Measurements from ENCODE around the gene TWF2. TPM values are rescaled to one million over a fixed set of nuclear protein-coding genes. Genes with fewer than 3 reads are reported as not detected.

TWF2 gene
- polyA plus RNA-seq, 2 donors = 22.0 to 40.3 TPM

DNA sequence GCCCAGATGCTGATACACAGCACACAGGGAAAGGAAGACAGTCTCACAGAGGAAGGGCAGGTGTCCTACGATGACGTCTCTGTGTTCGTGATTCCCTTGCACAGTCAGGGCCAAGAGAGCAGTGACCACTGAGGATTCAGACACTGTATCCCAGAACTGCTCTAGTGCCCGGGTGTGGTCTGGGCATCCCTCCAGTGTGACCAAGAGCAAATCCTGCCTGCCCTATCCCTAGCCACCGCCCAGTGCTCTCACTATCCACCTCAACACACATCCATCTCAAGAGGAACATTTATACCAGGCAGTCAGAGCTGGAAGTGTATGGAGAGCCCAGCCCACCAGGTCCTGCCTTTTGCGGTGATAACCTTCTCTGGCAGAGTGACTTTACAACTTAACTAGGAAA lies 10.7 kb upstream of the TWF2 start:
- WGBS, 2 donors = 85 to 92% methylated on average over 6 of the region's 6 CpGs
- Histone ChIP-seq H3K27me3 (ENCODE audit: control insufficient read depth in 1 of 2, insufficient read depth in 2 of 2, low read length in 2 of 2) (no peaks in the 10 kb centered on the region), H3K4me1 (ENCODE audit: control insufficient read depth in 2 of 2, insufficient read depth in 2 of 2, low read length in 1 of 2) (peaks cover 5 to 59% of the 10 kb centered on the region in 2 donors), H3K36me3 (ENCODE audit: control insufficient read depth in 2 of 2, insufficient read depth in 2 of 2, low read length in 1 of 2) (peaks cover 5 to 33% of the 10 kb centered on the region in 2 donors), H3K27ac (ENCODE audit: low read depth in 2 of 2, low read length in 1 of 2) (peak overlapping the region; percentile 87 to 92), H3K4me3 (ENCODE audit: low read depth in 1 of 2, low read length in 2 of 2) (no peak overlapping the region), H3K9me3 (ENCODE audit: control insufficient read depth in 2 of 2, insufficient read depth in 1 of 2, low read depth in 1 of 2, low read length in 1 of 2) (no peaks in the 10 kb centered on the region)

DNA sequence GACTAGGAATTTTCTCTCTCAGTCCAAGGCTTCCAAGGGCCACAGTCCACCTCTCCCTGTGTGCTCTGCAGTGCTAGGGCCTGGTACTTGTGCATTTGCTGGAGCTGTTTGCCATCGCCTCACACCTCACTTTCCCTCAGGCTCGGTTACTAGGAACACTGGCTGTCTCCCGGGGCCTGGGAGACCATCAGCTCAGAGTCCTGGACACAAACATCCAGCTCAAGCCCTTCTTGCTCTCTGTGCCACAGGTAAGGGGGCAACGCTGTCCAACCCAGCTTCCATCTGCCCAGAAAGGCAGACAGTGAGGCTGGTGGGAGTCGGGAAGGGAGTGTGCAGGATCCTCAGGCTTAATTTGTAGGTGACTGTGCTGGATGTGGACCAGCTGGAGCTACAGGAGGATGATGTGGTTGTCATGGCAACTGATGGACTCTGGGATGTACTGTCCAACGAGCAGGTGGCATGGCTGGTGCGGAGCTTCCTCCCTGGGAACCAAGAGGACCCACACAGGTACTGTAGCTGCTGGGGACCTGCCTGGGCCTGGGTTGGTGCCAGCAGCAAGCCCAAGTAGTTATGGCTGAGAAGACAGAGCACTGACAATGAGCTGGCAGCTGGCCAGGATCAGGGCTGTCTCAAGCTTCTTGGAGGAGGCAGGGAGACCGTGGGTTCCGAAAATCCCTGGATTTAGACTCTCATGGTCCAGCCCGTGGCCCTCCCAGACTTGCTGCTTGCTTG lies 10.0 kb upstream of the TWF2 start:
- WGBS, 2 donors = 67 to 74% methylated on average over 10 of the region's 10 CpGs
- H3K27me3 ChIP-seq (ENCODE audit: control insufficient read depth in 1 of 2, insufficient read depth in 2 of 2, low read length in 2 of 2) = no peaks in the 10 kb centered on the region
- no peak overlapping the region for H3K27ac ChIP-seq (ENCODE audit: low read depth in 2 of 2, low read length in 1 of 2)
- H3K4me3 ChIP-seq (ENCODE audit: low read depth in 1 of 2, low read length in 2 of 2) = no peak overlapping the region
- H3K9me3 ChIP-seq (ENCODE audit: control insufficient read depth in 2 of 2, insufficient read depth in 1 of 2, low read depth in 1 of 2, low read length in 1 of 2) = no peaks in the 10 kb centered on the region
- H3K4me1 ChIP-seq (ENCODE audit: control insufficient read depth in 2 of 2, insufficient read depth in 2 of 2, low read length in 1 of 2) = peaks cover 3 to 60% of the 10 kb centered on the region in 2 donors
- peaks cover 5 to 31% of the 10 kb centered on the region in 2 donors for H3K36me3 ChIP-seq (ENCODE audit: control insufficient read depth in 2 of 2, insufficient read depth in 2 of 2, low read length in 1 of 2)

DNA sequence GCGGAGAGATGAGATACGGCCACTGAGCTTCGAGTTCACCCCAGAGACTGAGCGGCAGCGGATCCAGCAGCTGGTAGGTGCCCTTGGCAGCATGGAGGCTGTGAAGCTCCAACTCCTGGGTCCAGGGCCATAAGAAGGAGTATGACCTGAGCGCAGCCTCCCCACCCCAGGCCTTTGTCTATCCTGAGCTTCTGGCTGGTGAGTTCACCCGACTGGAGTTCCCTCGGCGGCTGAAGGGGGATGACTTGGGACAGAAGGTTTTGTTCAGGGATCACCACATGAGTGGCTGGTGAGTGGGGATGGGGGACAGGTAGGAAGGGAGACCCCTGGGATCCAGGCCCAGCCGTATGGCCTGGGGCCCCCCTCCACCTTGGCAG lies 9.2 kb upstream of the TWF2 start:
- 91% methylated on average over 10 of the region's 10 CpGs for WGBS, 2 donors
- Histone ChIP-seq H3K27me3 (ENCODE audit: control insufficient read depth in 1 of 2, insufficient read depth in 2 of 2, low read length in 2 of 2) (no peaks in the 10 kb centered on the region), H3K4me3 (ENCODE audit: low read depth in 1 of 2, low read length in 2 of 2) (no peak overlapping the region), H3K4me1 (ENCODE audit: control insufficient read depth in 2 of 2, insufficient read depth in 2 of 2, low read length in 1 of 2) (peaks cover 3 to 54% of the 10 kb centered on the region in 2 donors), H3K9me3 (ENCODE audit: control insufficient read depth in 2 of 2, insufficient read depth in 1 of 2, low read depth in 1 of 2, low read length in 1 of 2) (no peaks in the 10 kb centered on the region), H3K36me3 (ENCODE audit: control insufficient read depth in 2 of 2, insufficient read depth in 2 of 2, low read length in 1 of 2) (peaks cover 5 to 25% of the 10 kb centered on the region in 2 donors), H3K27ac (ENCODE audit: low read depth in 2 of 2, low read length in 1 of 2) (no peak overlapping the region)

DNA sequence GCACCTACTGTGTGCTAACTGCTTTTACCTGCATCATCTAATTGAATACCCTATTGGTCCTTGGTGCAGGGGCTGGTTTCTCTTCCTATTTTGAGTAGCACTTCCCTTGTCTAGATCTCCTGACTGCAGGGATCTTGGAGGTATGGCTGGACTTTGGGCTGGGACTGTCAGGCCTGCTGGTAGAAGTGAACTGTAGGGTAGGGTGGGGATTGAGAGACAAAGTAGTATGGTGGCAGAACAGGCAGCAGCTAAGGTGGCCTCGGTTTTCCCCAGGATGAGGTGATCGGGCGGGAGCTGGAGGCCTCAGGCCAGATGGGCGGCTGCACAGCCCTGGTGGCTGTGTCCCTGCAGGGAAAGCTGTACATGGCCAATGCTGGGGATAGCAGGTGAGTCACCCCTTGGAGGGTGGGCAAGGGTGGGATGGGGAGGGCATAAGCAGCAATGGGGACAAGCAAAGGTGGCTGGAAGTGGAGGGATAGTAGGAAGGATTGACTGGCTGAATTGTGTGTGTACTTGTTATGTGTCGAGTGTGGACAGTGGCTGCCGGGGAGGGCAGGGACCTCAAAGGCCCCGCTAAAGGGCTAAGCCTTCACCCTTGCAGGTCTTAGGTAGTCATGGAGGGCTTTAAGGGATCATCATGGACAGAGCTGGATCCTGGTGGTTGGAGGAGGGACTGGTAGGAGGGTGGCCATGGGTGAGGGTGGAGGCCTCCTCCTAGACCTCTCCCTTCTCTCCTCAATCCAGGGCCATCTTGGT lies 8.6 kb upstream of the TWF2 start:
- no peak overlapping the region for H3K4me3 ChIP-seq (ENCODE audit: low read depth in 1 of 2, low read length in 2 of 2)
- no peak overlapping the region for H3K27ac ChIP-seq (ENCODE audit: low read depth in 2 of 2, low read length in 1 of 2)
- H3K27me3 ChIP-seq (ENCODE audit: control insufficient read depth in 1 of 2, insufficient read depth in 2 of 2, low read length in 2 of 2) = no peaks in the 10 kb centered on the region
- 89 to 95% methylated on average over 7 of the region's 7 CpGs for WGBS, 2 donors
- peaks cover 3 to 50% of the 10 kb centered on the region in 2 donors for H3K4me1 ChIP-seq (ENCODE audit: control insufficient read depth in 2 of 2, insufficient read depth in 2 of 2, low read length in 1 of 2)
- peaks cover 5 to 22% of the 10 kb centered on the region in 2 donors for H3K36me3 ChIP-seq (ENCODE audit: control insufficient read depth in 2 of 2, insufficient read depth in 2 of 2, low read length in 1 of 2)
- no peaks in the 10 kb centered on the region for H3K9me3 ChIP-seq (ENCODE audit: control insufficient read depth in 2 of 2, insufficient read depth in 1 of 2, low read depth in 1 of 2, low read length in 1 of 2)

DNA sequence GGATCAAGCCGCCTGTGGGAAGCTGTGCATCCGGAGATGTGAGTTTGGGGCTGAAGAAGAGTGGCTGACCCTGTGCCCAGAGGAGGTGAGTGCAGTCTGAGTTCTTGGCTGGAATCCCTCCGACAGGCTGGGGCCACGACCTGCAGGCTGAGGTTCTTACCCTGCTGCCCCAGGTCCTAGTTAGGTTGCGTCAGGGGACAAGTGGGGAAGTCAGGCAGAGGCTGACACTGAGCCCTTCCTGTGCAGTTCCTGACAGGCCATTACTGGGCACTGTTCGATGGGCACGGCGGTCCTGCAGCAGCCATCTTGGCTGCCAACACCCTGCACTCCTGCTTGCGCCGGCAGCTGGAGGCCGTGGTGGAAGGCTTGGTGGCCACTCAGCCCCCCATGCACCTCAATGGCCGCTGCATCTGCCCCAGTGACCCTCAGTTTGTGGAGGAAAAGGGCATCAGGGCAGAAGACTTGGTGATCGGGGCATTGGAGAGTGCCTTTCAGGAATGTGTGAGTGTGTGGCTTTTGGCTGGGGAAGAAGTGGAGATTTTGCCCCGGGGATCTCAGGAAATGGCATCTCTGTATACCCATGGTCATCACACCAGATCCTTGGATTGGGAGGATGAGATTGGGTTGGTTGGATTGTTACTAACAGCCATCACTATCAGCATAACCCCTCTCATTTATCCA lies 7.9 kb upstream of the TWF2 start:
- Histone ChIP-seq H3K27me3 (ENCODE audit: control insufficient read depth in 1 of 2, insufficient read depth in 2 of 2, low read length in 2 of 2) (no peaks in the 10 kb centered on the region), H3K4me1 (ENCODE audit: control insufficient read depth in 2 of 2, insufficient read depth in 2 of 2, low read length in 1 of 2) (peaks cover 3 to 50% of the 10 kb centered on the region in 2 donors), H3K27ac (ENCODE audit: low read depth in 2 of 2, low read length in 1 of 2) (peak overlapping the region; percentile 87 to 91), H3K36me3 (ENCODE audit: control insufficient read depth in 2 of 2, insufficient read depth in 2 of 2, low read length in 1 of 2) (peaks cover 5 to 22% of the 10 kb centered on the region in 2 donors), H3K9me3 (ENCODE audit: control insufficient read depth in 2 of 2, insufficient read depth in 1 of 2, low read depth in 1 of 2, low read length in 1 of 2) (no peaks in the 10 kb centered on the region), H3K4me3 (ENCODE audit: low read depth in 1 of 2, low read length in 2 of 2) (peak overlapping the region; percentile 60 to 62)
- 68 to 69% methylated on average over 14 of the region's 14 CpGs for WGBS, 2 donors

DNA sequence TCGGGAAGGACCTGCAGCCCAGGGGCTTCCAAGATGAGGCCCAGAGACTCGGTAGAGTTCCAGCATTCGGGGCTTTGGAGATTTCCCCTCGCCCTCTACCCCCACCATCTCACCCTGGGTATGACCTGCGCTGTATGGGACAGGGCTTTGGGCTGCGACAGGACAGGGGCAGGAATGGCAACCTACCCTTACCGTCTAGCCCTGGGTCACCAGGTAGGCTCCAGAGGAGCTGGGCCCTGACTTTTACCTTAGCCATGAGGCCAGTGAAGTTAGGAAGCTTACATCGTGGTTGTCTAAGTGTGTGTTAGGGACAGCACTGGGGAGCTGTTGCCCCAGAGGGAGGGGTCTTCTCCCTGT lies 7.3 kb upstream of the TWF2 start:
- peaks cover 5 to 22% of the 10 kb centered on the region in 2 donors for H3K36me3 ChIP-seq (ENCODE audit: control insufficient read depth in 2 of 2, insufficient read depth in 2 of 2, low read length in 1 of 2)
- peak overlapping the region; percentile 87 to 91 for H3K27ac ChIP-seq (ENCODE audit: low read depth in 2 of 2, low read length in 1 of 2)
- 14 to 21% methylated on average over 8 of the region's 8 CpGs for WGBS, 2 donors
- H3K9me3 ChIP-seq (ENCODE audit: control insufficient read depth in 2 of 2, insufficient read depth in 1 of 2, low read depth in 1 of 2, low read length in 1 of 2) = no peaks in the 10 kb centered on the region
- H3K27me3 ChIP-seq (ENCODE audit: control insufficient read depth in 1 of 2, insufficient read depth in 2 of 2, low read length in 2 of 2) = no peaks in the 10 kb centered on the region
- peaks cover 3 to 50% of the 10 kb centered on the region in 2 donors for H3K4me1 ChIP-seq (ENCODE audit: control insufficient read depth in 2 of 2, insufficient read depth in 2 of 2, low read length in 1 of 2)
- peak overlapping the region; percentile 60 to 62 for H3K4me3 ChIP-seq (ENCODE audit: low read depth in 1 of 2, low read length in 2 of 2)

DNA sequence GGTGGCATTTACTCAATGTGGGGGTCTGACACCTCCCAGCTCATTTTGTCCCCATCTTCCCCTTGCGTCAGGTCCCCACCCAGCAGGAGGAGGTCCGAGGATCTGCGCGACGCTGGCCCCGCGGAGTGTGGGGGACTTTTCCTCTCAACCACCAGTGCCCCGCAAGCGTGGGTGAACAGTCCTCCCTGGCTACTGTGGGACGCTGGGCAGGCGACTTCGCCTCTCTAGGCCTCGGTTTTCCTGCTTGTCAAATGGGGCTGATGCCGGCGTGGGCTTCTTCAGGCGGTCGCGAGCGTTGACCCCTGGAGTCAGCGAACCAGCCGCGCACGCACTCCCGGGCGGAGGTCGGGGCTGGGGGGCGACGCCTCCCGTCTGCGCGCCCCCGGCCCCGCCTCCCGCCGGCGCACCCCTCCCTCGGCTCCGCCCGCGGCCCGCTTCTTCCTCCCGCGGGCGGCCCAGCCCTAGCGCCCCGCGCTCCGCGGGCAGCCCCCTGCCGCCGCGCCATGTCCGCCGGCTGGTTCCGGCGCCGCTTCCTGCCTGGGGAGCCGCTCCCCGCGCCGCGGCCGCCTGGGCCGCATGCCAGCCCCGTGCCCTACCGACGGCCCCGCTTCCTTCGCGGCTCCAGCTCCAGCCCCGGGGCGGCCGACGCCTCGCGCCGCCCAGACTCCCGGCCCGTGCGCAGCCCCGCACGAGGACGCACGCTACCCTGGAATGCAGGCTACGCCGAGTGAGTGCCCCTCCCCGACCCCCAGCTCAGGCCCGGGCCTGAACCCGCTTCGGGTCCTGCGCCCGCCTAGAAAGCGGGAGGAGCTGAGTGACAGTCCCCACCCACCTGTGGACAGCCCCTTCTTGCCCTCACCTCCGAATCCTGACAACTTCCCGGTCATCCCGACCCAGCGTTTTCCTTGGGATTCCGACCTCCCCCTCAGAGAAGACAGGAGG lies 6.6 kb upstream of the TWF2 start, which contains the start of gene PPM1M:
TSS of gene PPM1M (plus strand) at position 438 of the 942 bp plus-strand sequence. CDS start at position 504, 66 bp downstream.
- Histone ChIP-seq H3K27ac (ENCODE audit: low read depth in 2 of 2, low read length in 1 of 2) (peak within 1 kb of the TSS; percentile 87 to 91), H3K27me3 (ENCODE audit: control insufficient read depth in 1 of 2, insufficient read depth in 2 of 2, low read length in 2 of 2) (no peaks in the 10 kb centered on the region), H3K4me3 (ENCODE audit: low read depth in 1 of 2, low read length in 2 of 2) (peak within 1 kb of the TSS; percentile 60 to 62), H3K4me1 (ENCODE audit: control insufficient read depth in 2 of 2, insufficient read depth in 2 of 2, low read length in 1 of 2) (peaks cover 3 to 44% of the 10 kb centered on the region in 2 donors), H3K36me3 (ENCODE audit: control insufficient read depth in 2 of 2, insufficient read depth in 2 of 2, low read length in 1 of 2) (peaks cover 5 to 22% of the 10 kb centered on the region in 2 donors), H3K9me3 (ENCODE audit: control insufficient read depth in 2 of 2, insufficient read depth in 1 of 2, low read depth in 1 of 2, low read length in 1 of 2) (no peaks in the 10 kb centered on the region)
- WGBS, 2 donors = 1% methylated on average over 91 to 98 of the region's 98 CpGs

DNA sequence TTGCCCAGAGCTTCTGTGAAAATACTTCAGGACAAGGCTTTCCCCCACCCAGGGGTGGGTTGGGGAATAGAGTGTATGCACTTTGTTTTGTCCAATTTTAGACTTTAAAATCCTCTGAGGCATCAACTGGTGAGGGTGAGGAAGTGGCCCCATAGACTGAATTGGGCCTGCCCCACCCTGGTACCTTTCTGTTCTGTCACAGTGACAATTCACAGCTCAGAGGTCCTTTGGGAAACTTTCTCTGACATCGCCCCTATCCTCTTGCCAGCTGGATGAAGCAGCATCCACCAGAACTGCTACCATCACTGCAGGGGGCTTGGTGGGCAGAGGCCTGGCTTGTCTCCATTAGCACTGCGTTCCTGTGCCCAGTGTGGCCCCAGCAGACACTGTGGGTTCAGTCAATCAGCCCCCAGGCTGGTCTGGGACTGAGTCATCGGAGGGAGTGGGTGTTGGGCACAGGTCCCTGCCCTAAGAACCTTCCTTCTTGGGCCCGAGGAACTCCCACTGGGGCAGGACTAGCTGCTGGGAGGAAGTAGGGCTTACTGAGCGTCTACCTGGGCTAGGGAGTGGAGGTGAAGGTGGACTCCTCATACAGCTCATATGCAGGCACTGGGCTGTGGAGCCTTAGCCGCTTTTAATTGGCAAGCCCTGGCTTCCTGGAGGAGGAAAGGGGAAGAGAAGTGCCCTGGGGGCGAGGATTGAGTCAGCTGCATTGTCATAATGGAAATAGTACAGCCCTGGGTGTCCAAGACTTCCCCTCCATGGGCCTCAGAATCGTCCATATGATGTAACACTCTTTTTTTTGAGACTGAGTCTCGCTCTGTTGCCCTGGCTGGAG lies 5.1 kb upstream of the TWF2 start:
- Histone ChIP-seq H3K27ac (ENCODE audit: low read depth in 2 of 2, low read length in 1 of 2) (peak overlapping the region; percentile 21 to 62), H3K27me3 (ENCODE audit: control insufficient read depth in 1 of 2, insufficient read depth in 2 of 2, low read length in 2 of 2) (no peaks in the 10 kb centered on the region), H3K4me3 (ENCODE audit: low read depth in 1 of 2, low read length in 2 of 2) (no peak overlapping the region), H3K9me3 (ENCODE audit: control insufficient read depth in 2 of 2, insufficient read depth in 1 of 2, low read depth in 1 of 2, low read length in 1 of 2) (no peaks in the 10 kb centered on the region), H3K4me1 (ENCODE audit: control insufficient read depth in 2 of 2, insufficient read depth in 2 of 2, low read length in 1 of 2) (peaks cover 0 to 41% of the 10 kb centered on the region in 2 donors), H3K36me3 (ENCODE audit: control insufficient read depth in 2 of 2, insufficient read depth in 2 of 2, low read length in 1 of 2) (peaks cover 3 to 10% of the 10 kb centered on the region in 2 donors)
- 46 to 64% methylated on average over 9 of the region's 9 CpGs for WGBS, 2 donors
